Activated T-cell treated with anti-CD3 and anti-CD28 coated beads, Interleukin-2, amount 50 U/mL, for 72 hours (primary cell): ENCODE results near the gene MANEAL. TPM values are rescaled to one million over a fixed set of nuclear protein-coding genes. Genes with fewer than 3 reads are reported as not detected.

ENCODE experiments used
- ATAC-seq, 2 donors: fragments of 150-1000 bp; cut with Tn5 transposase; replicated peaks in 1 of 2; 2 replicates each; pipeline ENCODE4 v1.10.0; 2021; ENCODE audit warnings: moderate library complexity in 2 of 2, mild to moderate bottlenecking in 1 of 2
- DNase-seq, 2 donors: peaks; one replicate each; pipeline ENCODE4 v3.0.0; 2021 to 2022; ENCODE audit warnings: mixed read lengths in 1 of 2
- H3K27ac Mint-ChIP-seq: one replicate; pipeline ENCODE4 v1.8.0; 2022; ENCODE audit warnings: mild to moderate bottlenecking, moderate library complexity, mixed read lengths
- H3K27me3 Mint-ChIP-seq: one replicate; pipeline ENCODE4 v1.8.0; 2022; ENCODE audit warnings: low read depth, mixed read lengths
- H3K36me3 Mint-ChIP-seq, 2 donors: one replicate each; pipeline ENCODE4 v1.8.0; 2022; ENCODE audit warnings: mixed read lengths in 2 of 2, mild to moderate bottlenecking in 1 of 2; ENCODE audit not compliant: insufficient read depth in 2 of 2
- H3K4me1 Mint-ChIP-seq: one replicate; pipeline ENCODE4 v1.8.0; 2022; ENCODE audit warnings: low read depth, mixed read lengths
- H3K4me3 Mint-ChIP-seq, 2 donors: one replicate each; pipeline ENCODE4 v1.8.0; 2022; ENCODE audit warnings: mild to moderate bottlenecking in 2 of 2, mixed read lengths in 2 of 2, moderate library complexity in 2 of 2
- H3K9me3 Mint-ChIP-seq, 2 donors: one replicate each; pipeline ENCODE4 v1.8.0; 2022; ENCODE audit warnings: mixed read lengths in 2 of 2
- total RNA-seq, 2 donors: library from RNA; stranded (reverse); gene quantifications; one replicate each; pipeline ENCODE4 v1.2.3, GENCODE V29; 2022

The MANEAL gene, protein sequence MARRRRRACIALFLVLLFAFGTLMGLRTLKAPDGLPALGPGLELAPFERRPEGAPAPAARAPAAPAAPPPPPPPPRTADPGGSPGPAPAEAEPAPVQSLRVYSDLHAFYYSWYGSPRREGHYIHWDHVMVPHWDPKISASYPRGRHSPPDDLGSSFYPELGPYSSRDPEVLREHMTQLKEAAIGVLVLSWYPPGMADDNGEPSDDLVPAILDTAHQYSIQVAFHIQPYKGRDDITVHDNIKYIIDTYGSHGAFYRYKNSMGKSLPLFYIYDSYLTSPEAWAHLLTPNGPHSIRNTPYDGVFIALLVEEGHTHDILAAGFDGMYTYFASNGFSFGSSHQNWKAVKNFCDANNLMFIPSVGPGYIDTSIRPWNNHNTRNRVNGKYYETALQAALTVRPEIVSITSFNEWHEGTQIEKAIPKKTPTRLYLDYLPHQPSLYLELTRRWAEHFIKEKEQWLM
- total RNA-seq, result 1 to 10 TPM; 1.9 to 2.4 TPM

DNA sequence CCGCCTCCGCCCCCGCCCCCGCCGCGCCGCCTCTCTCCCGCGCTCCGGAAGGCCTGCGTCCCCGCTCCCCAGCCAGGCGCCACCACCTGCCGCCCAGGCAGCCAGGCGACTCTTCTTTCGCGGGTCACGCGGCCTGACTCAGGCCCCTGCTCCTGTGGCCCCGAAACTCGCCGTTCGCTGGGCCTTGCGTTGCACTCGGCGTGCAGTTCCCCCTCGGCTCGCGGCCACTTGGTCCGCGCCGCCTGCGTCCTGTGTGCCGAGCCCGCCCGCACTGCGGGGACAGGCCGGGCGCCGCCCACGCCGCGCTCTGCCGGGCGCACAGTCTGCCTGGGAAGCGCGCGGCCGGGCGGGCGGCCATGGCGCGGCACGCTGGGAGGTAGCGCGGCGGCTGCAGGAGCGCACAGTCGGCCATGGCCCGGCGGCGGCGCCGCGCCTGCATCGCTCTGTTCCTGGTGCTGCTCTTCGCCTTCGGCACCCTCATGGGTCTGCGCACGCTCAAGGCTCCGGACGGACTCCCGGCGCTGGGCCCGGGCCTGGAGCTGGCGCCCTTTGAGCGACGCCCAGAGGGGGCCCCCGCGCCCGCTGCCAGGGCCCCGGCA, at the start of gene MANEAL:
TSS of gene MANEAL (plus strand) at position 75 of the 599 bp plus-strand sequence. CDS start at position 411, 336 bp downstream.
- Mint-ChIP-seq H3K4me3 (peak within 1 kb of the TSS; percentile 72 to 84), H3K27ac (no peak within 1 kb of the TSS), H3K9me3 (no peaks in the 10 kb centered on the region)

DNA sequence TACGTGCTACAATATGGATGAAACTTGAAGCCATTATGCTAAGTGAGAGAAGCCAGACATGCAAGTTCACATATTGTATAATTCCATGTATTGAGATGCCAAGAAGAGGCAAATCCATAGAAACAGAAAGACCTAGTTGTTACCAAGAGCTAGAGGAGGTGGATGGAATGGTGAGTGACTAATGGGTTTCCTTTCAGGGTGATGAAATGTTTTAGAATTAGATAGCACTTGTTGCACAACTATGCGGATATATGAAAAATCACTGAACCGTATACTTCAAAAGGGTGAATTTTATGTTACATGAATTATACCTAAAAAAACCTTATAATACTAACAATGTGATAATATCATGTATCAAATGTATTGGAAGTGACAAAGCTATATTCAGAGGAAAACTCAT, 46.8 kb upstream of the MANEAL start:
- Mint-ChIP-seq H3K36me3 (peaks cover 0 to 3% of the 10 kb centered on the region in 2 donors), H3K27me3 (peaks cover 37% of the 10 kb centered on the region), H3K9me3 (peaks cover 3% of the 10 kb centered on the region in 2 donors), H3K27ac (no peak overlapping the region), H3K4me3 (no peak overlapping the region), H3K4me1 (peaks cover 3% of the 10 kb centered on the region)
- DNase-seq, result no peak
- no peak for ATAC-seq

More for the DNA sequence above, at the start of gene MANEAL:
- Mint-ChIP-seq H3K4me1 (peaks cover 20% of the 10 kb centered on the region), H3K27me3 (peaks cover 43% of the 10 kb centered on the region), H3K36me3 (peaks cover 0 to 2% of the 10 kb centered on the region in 2 donors)
- peak; percentile 81 to 86 for ATAC-seq
- DNase-seq, result peak; percentile 52 to 65

DNA sequence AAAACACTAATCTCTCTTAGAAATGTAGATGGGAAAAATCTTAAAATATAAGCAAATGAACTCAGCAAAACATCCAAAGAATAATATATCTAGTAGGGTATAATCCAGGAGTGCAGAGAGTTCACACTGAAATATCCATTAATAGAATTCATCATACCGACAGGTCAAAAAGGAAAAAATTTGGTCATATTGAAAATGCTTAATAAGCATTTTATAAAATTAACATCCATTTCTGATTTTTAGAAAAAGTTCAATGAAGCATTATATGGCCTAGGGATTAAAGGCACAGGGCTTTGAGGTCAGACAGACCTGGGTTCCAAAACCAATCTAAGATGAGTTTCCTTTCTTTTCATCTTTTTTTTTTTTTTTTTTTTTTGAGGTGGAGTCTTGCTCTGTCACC, 45.1 kb upstream of the MANEAL start:
- DNase-seq, result no peak
- no peak overlapping the region for H3K27ac Mint-ChIP-seq
- no peak for ATAC-seq
- peaks cover 46% of the 10 kb centered on the region for H3K27me3 Mint-ChIP-seq
- peaks cover 3% of the 10 kb centered on the region in 2 donors for H3K9me3 Mint-ChIP-seq
- no peak overlapping the region for H3K4me3 Mint-ChIP-seq
- peaks cover 0 to 3% of the 10 kb centered on the region in 2 donors for H3K36me3 Mint-ChIP-seq
- peaks cover 14% of the 10 kb centered on the region for H3K4me1 Mint-ChIP-seq

DNA sequence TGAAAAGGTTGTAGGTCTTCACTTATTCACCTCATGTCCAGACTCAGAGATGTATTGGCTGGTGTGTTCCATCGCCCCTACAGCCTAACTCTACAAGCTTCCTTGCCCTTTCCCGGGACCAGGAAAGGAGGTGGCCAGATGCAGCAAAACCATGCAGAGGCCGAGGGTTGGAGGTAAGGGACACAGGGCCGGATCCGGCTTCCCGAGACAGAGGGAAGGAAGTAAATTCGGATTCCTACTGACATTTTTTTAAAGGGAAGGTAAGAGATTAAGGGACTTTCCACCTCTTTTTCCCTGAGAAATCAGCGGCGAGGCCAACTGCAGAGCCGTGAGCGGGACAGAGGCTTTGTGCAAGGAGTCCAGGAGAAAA, 41.4 kb upstream of the MANEAL start:
- ATAC-seq (no peak), DNase-seq (no peak)
- H3K9me3 Mint-ChIP-seq, result no peaks in the 10 kb centered on the region
- H3K27me3 Mint-ChIP-seq, result peaks cover 33% of the 10 kb centered on the region
- no peaks in the 10 kb centered on the region for H3K36me3 Mint-ChIP-seq
- peaks cover 31% of the 10 kb centered on the region for H3K4me1 Mint-ChIP-seq
- no peak overlapping the region for H3K27ac Mint-ChIP-seq
- peak overlapping the region; percentile 77 to 79 for H3K4me3 Mint-ChIP-seq

DNA sequence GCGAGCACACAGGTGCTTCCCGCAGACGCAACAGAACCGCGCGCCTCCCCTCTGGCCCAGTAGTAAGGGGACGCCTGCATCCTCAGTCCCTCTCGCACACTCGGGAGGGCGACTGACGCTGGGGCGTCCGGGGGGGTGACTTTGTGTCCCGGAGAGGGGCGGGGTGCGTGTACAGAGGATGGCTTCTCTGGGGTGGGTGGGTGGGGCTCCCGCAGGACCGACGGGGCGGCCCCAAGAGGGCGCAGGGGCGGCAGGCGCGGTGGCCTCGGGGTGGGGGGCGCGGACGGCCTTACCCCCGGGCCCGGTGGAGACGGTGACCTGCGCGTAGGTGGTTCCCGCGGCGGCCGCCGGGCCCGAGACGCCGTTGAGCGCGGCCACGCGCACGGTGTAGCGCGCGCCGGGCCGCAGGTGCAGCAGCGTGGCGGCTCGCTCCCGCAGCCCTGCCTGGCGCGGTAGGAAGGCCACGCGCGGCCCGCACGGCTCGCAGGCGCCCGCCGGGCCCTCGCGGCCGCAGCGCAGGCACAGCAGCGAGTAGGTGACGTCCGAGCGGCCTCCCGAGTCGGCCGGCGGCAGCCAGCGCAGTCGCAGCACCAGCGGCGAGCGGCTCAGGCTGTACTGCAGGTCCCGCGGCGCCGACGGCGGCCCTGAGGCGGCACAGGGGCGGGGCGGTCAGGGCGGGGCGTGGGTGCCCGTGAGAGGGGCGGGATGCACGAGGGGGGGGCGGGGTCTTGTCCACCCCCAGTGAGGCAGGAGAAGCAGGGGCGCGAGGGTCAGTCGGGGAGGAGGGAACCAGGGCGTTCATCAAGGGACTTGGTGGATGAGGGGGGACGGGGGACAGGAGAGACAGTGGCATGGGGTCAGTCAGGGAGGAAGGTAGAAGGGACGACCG, 40.8 kb upstream of the MANEAL start:
- H3K4me1 Mint-ChIP-seq, result peaks cover 31% of the 10 kb centered on the region

DNA sequence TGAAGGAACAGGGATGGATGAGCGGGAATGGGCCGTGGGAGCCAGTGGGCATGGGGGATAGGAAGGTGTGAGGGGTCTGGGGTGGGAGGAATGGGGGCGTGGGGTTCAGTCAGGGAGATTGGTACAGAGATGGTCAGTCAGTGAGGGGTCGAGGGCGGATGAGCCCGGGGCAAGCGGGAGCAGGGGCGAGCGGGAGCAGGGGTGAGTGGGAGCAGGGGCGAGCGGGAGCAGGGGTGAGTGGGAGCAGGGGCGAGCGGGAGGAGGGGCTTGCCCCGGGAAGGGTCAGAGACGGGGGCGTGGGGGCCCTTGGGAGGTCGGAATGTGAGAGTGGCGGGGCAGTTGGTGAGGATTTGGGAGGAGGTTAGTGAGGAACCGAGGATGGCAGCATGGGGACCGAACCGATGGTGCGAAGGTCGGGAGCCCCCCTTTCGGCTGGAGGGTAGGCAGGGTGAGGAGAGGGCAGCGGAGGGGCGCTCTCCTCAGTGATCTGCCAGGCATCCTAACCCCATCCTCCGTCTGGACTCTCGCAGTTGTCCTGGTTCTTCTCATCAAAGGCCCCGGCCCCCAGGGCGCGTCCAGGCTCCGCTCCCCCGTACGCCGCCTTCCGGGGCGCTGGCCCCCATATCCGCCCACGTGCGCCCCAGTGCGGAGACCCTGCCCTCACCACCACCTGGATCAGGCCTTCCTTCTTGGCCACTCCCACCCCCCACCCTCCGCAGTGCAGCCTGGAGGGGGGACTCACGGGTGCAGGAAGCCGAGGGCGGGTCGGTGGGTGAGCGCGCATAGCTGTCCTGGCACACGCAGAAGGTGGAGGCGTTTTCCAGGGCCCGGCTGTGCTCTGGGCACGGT, 40.0 kb upstream of the MANEAL start:
- no peak for ATAC-seq
- Mint-ChIP-seq H3K4me3 (peak overlapping the region; percentile 76 to 83), H3K27me3 (peaks cover 25% of the 10 kb centered on the region), H3K4me1 (peaks cover 31% of the 10 kb centered on the region), H3K27ac (no peak overlapping the region), H3K36me3 (no peaks in the 10 kb centered on the region), H3K9me3 (no peaks in the 10 kb centered on the region)
- DNase-seq, result peak in 1 of 2 donors; percentile 15

More for the DNA sequence above, 40.8 kb upstream of the MANEAL start:
- no peak overlapping the region for H3K27ac Mint-ChIP-seq
- H3K9me3 Mint-ChIP-seq, result no peaks in the 10 kb centered on the region
- DNase-seq, result peak; percentile 53 to 59
- peak; percentile 52 to 54 for ATAC-seq
- H3K27me3 Mint-ChIP-seq, result peaks cover 26% of the 10 kb centered on the region
- no peaks in the 10 kb centered on the region for H3K36me3 Mint-ChIP-seq
- peak overlapping the region; percentile 77 to 83 for H3K4me3 Mint-ChIP-seq

DNA sequence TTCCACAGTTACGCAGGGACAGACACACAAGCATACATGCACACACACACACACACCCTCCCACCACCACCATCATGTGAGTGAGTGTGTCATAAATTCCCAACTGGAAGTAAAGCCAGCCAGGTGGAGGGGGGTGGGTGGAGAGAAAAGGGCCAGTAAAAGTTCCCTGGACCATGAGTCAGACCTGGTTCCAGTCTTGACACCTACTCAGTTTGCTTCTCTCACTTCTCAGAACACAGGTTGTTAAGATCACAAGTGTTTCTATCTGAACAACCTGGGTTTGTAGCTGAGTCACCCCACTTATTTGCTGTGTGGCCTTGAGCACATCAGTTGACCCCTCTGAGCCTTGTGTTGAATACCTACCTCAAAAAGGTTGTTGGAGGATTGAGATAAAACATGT, 38.4 kb upstream of the MANEAL start:
- Mint-ChIP-seq H3K4me3 (peak overlapping the region; percentile 27 to 37), H3K9me3 (no peaks in the 10 kb centered on the region), H3K27me3 (peaks cover 25% of the 10 kb centered on the region), H3K27ac (no peak overlapping the region), H3K4me1 (peaks cover 31% of the 10 kb centered on the region), H3K36me3 (no peaks in the 10 kb centered on the region)
- ATAC-seq (peak; percentile 89), DNase-seq (peak; percentile 46 to 52)

DNA sequence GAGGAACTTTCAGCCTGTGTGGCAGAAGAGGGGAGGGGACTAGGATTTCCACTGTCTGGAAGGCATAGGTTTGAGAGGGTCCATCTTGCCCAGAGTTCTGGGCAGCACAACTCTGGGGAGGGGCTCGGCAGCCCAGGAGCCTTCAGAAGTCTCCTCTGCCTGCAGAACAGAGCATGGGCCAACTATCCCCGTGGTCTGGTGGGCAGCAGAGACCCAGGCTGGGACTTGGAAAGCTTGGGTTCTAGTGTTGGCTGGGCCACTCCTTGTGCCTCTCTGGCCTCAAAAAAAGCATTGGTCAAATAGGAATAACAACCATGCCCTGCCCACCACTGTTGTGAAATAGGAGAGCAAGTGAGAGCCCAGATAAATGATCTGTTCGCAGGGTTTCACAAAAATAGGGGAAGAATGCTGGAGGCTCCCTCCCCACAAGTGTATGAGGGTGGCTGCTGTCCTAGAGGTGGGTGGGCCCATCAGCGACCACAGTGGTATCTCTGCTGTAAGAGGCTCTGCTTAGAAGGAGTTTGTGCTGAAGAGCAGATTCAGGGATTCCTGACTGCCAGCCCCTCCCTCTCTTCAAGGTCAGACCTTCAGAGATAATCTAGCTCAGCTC, 37.6 kb upstream of the MANEAL start:
- ATAC-seq (no peak), DNase-seq (no peak)
- Mint-ChIP-seq H3K4me3 (no peak overlapping the region), H3K27ac (no peak overlapping the region), H3K36me3 (no peaks in the 10 kb centered on the region), H3K9me3 (no peaks in the 10 kb centered on the region), H3K4me1 (peaks cover 31% of the 10 kb centered on the region), H3K27me3 (peaks cover 21% of the 10 kb centered on the region)

DNA sequence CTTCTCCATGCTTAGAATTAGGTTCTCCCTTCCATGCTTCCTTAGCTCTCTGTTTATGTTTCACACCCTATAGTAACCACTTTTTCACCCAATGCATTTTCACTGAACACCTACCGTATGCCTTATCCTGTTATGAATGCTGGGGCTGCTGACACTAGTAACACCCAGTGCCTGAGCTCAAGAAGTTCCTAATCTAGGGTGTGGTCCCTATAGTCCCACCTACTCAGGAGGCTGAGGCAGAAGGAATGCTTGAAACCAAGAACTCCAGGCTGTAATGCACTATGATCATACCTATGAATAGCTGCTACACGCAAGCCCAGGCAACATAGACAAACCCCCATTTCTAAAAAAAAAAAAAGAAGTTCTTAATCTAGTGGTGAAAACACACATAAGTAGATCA, 34.2 kb upstream of the MANEAL start:
- Mint-ChIP-seq H3K36me3 (peaks cover 0 to 3% of the 10 kb centered on the region in 2 donors), H3K4me1 (peaks cover 20% of the 10 kb centered on the region), H3K4me3 (no peak overlapping the region), H3K9me3 (no peaks in the 10 kb centered on the region), H3K27me3 (peaks cover 30% of the 10 kb centered on the region), H3K27ac (no peak overlapping the region)
- ATAC-seq (no peak), DNase-seq (no peak)

DNA sequence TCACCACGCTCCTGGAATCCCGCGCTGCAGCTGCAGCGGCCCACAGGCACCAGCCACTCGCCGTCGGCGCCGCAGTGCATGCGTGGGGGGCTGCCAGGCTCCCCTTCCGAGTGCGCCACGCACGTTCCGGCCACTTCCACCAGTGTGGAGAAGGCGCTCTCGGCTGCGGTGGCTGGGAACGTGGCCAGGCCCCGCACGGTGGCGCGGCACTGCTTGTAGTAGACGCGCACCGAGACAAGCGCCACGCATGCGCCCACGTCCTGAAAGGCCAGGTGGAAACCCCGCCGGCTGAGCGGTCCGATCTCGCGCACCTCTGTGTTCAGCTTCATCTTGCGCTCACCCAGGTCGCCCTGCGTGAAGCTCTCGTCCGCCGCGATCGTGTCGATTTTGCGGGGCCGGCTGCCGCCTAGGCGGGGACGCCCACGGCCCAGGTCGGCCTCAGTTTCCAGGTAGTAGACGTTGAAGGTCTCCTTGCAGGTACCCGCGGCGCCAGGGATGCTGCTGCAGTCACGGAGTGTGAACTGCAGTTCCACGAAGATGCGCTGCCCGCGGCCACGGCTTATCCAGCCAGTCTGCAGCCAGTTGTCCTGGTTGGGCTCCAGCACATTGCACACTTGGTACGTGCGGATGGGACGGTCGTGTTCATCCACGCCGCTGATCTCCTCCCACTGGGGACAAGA, 32.1 kb upstream of the MANEAL start:
- Mint-ChIP-seq H3K4me1 (peaks cover 22% of the 10 kb centered on the region), H3K27ac (no peak overlapping the region), H3K9me3 (no peaks in the 10 kb centered on the region), H3K36me3 (peaks cover 1 to 7% of the 10 kb centered on the region in 2 donors), H3K4me3 (no peak overlapping the region), H3K27me3 (peaks cover 51% of the 10 kb centered on the region)
- ATAC-seq (no peak), DNase-seq (no peak)

DNA sequence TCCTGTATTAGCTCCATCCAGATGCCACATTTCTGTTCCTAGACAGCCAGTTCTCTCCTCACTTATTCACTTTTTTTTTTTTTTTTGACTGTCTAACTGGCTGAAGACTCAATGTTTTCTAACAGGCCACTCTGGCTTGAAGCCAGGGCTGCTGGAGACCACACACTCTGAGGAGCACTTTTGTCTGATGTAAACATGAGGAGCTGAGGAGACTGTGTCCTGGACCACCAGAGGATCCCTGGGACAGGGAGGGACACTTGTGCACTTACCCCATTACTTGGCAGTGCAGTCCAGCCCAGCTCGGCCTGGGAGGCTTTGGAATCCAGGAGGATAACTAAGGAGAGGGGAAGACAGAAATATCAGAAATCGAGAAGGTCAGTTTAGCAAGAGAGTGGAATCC, 31.1 kb upstream of the MANEAL start:
- ATAC-seq (no peak), DNase-seq (no peak)
- Mint-ChIP-seq H3K4me3 (no peak overlapping the region), H3K9me3 (no peaks in the 10 kb centered on the region), H3K36me3 (peaks cover 1 to 7% of the 10 kb centered on the region in 2 donors), H3K27me3 (peaks cover 59% of the 10 kb centered on the region), H3K27ac (no peak overlapping the region), H3K4me1 (peaks cover 22% of the 10 kb centered on the region)
